Prostate gland (tissue), 2 donors: Measurements from ENCODE around the gene FAM163B.
"Not testable (repeated sequence)": the region's sequence is repeated elsewhere in the genome, so short reads cannot be mapped to it uniquely, and the experiment has no call there.

Experiments used
- CTCF ChIP-seq, 4 experiments: fragments of 200-600 bp in 2 of 4; fragments of 450-650 bp in 2 of 4; sonication (generic) in 2 of 4; IDR thresholded peaks; 1 replicate in 3 of 4; 2 replicates in 1 of 4; pipeline ENCODE4 v1.5.1; 2016 to 2019; ENCODE audit warnings: antibody characterized with exemption in 4 of 4, mild to moderate bottlenecking in 2 of 4, moderate library complexity in 2 of 4
- POLR2A ChIP-seq: fragments of 450-650 bp; IDR thresholded peaks from one replicate; pipeline ENCODE4 v1.6.1; 2016; ENCODE audit warnings: antibody characterized with exemption, mild to moderate bottlenecking

- not testable (repeated sequence) for TF ChIP-seq CTCF (IDR thresholded peaks at IDR 0.05); POLR2A
These were observed 45.4 kb downstream of the FAM163B start for GRCh38 chr9:133563814-133564213.
